Activated B cell treated with CpG ODN at 0.5 μM for 24 hours (primary cell): ENCODE data around the gene NCK1. TPM values are rescaled to one million over a fixed set of nuclear protein-coding genes. Genes with fewer than 3 reads are reported as not detected.

Experiments
- ATAC-seq: fragments of 200-7000 bp; cut with Tn5 transposase; one replicate; pipeline ENCODE4 v1.10.0; 2021; ENCODE audit warnings: low read depth, mild to moderate bottlenecking, moderate library complexity
- CTCF ChIA-PET: fragments of 350-600 bp; sonication (Branson Sonifier 250); formaldehyde crosslinking; loops from one replicate; lab custom pipeline; 2021; ENCODE audit warnings: antibody characterized with exemption; lab: Charles Lee
- POLR2A ChIA-PET: fragments of 350-600 bp; sonication (Branson Sonifier 250); formaldehyde crosslinking; loops from one replicate; lab custom pipeline; 2021; ENCODE audit warnings: antibody characterized with exemption; lab: Charles Lee
- DNase-seq: peaks from one replicate; pipeline ENCODE4 v3.0.0; 2022
- H3K27ac Mint-ChIP-seq: one replicate; pipeline ENCODE4 v1.8.0; 2020; ENCODE audit warnings: mixed read lengths
- H3K27me3 Mint-ChIP-seq: one replicate; pipeline ENCODE4 v1.8.0; 2021; ENCODE audit warnings: mixed read lengths
- H3K36me3 Mint-ChIP-seq: one replicate; pipeline ENCODE4 v1.8.0; 2021; ENCODE audit warnings: low read depth, mixed read lengths
- H3K4me1 Mint-ChIP-seq: one replicate; pipeline ENCODE4 v1.8.0; 2021; ENCODE audit warnings: mixed read lengths
- H3K4me3 Mint-ChIP-seq: one replicate; pipeline ENCODE4 v1.8.0; 2020; ENCODE audit warnings: mild to moderate bottlenecking, mixed read lengths
- H3K9me3 Mint-ChIP-seq: one replicate; pipeline ENCODE4 v1.8.0; 2020; ENCODE audit warnings: mixed read lengths
- CTCF ChIP-seq: fragments of 200-600 bp; IDR thresholded peaks from one replicate; pipeline ENCODE4 v1.8.0; 2022; ENCODE audit warnings: antibody characterized with exemption, mild to moderate bottlenecking
- intact Hi-C: fragments of 100-400 bp; cut with micrococcal nuclease; formaldehyde crosslinking; loops from one replicate; pipeline ENCODE4 v1.15.1; 2024
- total RNA-seq: library from RNA; stranded (reverse); gene quantifications from 2 replicates; pipeline ENCODE4 v1.2.3, GENCODE V29; 2022

The NCK1 gene
- total RNA-seq, 1 donor from 2014 or later, result 29.7 TPM

- CTCF ChIA-PET, result no interaction called here
- DNase-seq (no peak), ATAC-seq (no peak)
- POLR2A ChIA-PET, result no interaction called here
- Mint-ChIP-seq H3K4me1 (no peaks in the 10 kb centered on the region), H3K4me3 (no peak overlapping the region), H3K9me3 (no peaks in the 10 kb centered on the region), H3K27ac (no peak overlapping the region), H3K27me3 (no peaks in the 10 kb centered on the region), H3K36me3 (no peaks in the 10 kb centered on the region)
- intact Hi-C loops, result no loop called here
- no peak for TF ChIP-seq CTCF
Observed at GRCh38 chr3:136990826-136991225, 128.8 kb downstream of the NCK1 start.

- Mint-ChIP-seq H3K4me1 (no peaks in the 10 kb centered on the region), H3K4me3 (no peak overlapping the region), H3K9me3 (no peaks in the 10 kb centered on the region), H3K36me3 (no peaks in the 10 kb centered on the region), H3K27me3 (no peaks in the 10 kb centered on the region), H3K27ac (no peak overlapping the region)
- intact Hi-C loops, result no loop called here
- ChIA-PET POLR2A (no interaction called here), CTCF (no interaction called here)
- TF ChIP-seq CTCF, result no peak
- ATAC-seq (no peak), DNase-seq (no peak)
Observed at GRCh38 chr3:136992115-136992514, 130.1 kb downstream of the NCK1 start.

GRCh38 chr3:136994772-136995516, 132.9 kb downstream of the NCK1 start:
- intact Hi-C loops, result no loop called here
- H3K4me3 Mint-ChIP-seq, result no peak overlapping the region
- ChIA-PET CTCF (no interaction called here), POLR2A (no interaction called here)
- no peak overlapping the region for H3K27ac Mint-ChIP-seq
- no peaks in the 10 kb centered on the region for H3K27me3 Mint-ChIP-seq
- no peaks in the 10 kb centered on the region for H3K4me1 Mint-ChIP-seq
- H3K36me3 Mint-ChIP-seq, result no peaks in the 10 kb centered on the region
- DNase-seq (no peak), ATAC-seq (no peak)
- no peak for TF ChIP-seq CTCF
- no peaks in the 10 kb centered on the region for H3K9me3 Mint-ChIP-seq

GRCh38 chr3:136995652-136996051, 133.6 kb downstream of the NCK1 start:
- DNase-seq (no peak), ATAC-seq (no peak)
- intact Hi-C loops, result no loop called here
- Mint-ChIP-seq H3K4me3 (no peak overlapping the region), H3K36me3 (no peaks in the 10 kb centered on the region), H3K27me3 (no peaks in the 10 kb centered on the region), H3K9me3 (no peaks in the 10 kb centered on the region), H3K27ac (no peak overlapping the region), H3K4me1 (no peaks in the 10 kb centered on the region)
- CTCF ChIA-PET, result interaction anchor here (1.1 kb wide), 1 partner anchor 18 kb away, joined by 5 read pairs; no protein-coding TSS in a partner anchor
- no peak for TF ChIP-seq CTCF
- POLR2A ChIA-PET, result no interaction called here

Other genes starting within 250 kb of the NCK1 start
- gene STAG1, start 109.8 kb upstream of the NCK1 start, total RNA-seq, result 47.0 and 57.1 TPM in 2 replicates
- gene SLC35G2, start 43.1 kb upstream of the NCK1 start, total RNA-seq, result 4.2 and 4.3 TPM in 2 replicates
- gene IL20RB, start 95.8 kb downstream of the NCK1 start, total RNA-seq, result 0.98 and 1.5 TPM in 2 replicates